ENCODE measurements around the gene CDX2. TPM values are rescaled to one million over a fixed set of nuclear protein-coding genes. Genes with fewer than 3 reads are reported as not detected.

CDX2 gene
- total RNA-seq, 1 experiment from 2014 or later = not detected

DNA sequence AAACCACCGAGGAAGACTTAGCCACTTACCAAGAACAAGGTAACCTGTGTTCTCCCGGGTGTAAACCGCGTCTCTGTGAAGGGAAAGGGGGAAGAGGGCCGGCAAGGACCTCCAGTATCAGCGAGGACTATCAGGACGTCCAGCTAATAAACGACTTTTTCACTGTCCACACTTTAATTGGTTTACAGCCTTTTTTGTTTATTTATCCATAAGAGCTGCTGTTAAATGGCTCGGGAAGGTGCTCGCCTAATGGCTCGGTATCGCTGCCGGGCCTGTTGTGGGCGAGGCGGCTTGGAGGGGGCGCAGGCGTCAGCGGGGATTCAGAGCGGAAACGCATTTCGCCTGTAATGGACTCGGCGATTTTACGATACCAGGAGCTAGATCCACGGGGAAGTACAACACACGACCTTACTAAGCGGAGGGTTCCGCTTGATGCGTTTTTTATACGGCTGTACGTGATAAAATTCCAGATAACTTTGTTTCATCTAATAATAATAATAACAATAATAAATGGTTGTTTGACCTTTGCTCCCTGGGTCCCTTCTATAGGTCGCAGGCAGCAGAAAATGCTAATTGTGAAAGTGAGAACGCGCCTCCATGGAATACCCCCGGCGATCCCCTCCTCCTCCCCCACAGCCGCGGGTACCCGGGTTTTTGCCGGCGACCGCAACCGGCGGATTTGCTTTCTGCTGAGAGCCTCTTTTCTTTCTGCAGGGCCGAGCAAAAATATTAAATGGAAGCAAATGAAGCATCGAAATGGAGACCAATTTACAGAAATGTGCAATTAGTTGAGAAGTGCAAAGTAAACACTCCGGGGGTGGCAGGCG lies 51.8 kb downstream of the CDX2 start:
- no peak for DNase-seq (ENCODE audit: low read depth)

DNA sequence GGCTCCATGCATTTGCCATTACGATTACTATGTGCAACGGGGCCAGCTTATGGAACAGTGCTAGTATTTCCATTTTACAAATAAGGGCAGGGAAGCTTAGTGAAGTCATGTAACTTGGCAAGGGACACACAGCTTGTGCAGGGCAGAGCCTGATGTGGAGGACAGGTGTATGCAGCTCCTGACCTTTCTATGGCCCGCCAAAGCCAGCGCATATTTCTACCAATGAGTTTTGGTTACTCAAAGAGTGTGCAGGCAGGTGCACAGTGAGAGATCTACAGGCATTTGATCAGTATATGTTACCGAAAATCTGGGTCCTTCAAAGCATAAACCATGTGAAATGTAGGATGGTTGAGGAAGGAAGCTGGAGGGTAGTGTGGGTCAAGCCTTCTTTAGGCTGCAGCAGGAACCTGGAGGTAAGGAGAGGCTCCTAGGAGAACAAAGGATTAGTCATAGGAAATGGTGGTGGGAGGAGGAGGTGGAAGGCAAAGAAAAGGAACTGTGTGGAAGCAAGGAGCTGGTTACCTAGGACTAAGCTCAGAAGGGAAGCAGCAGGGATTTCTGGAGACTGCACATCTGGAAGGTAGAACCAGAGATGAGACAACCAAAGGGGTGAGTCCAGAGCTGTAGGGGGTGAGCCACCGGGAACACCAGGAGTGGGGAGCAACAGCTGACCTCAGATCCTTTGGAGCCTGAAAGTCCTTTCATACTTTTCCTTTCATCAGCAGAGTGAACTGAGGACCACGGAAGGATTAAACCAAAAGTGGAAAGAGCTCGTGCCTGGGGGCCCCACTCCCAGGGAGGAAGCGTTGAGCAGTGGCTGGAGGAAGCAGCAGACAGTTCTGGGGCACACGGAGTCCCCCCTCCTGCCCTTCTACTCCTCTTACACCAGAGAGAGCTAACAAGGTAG lies 53.6 kb downstream of the CDX2 start:
- DNase-seq (ENCODE audit: low read depth) = no peak

DNA sequence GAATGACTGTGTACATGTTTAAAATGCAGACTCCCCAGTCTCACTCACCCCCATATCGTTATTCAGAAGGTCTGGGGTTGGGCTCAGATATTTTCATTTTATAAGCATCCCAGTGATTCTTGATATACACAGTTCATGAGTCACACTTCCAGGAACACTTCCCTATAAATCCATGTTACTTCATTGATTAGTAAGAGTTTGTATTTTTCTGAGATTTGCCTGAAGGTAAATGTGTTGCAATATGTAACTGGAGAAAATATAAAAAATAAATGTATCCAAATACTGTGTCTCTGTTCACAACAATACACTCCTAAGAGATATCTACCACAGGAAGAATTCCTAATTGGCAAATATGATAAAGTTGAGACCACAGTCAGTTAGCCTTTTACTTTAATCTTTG lies 56.0 kb downstream of the CDX2 start:
- no peak for DNase-seq (ENCODE audit: low read depth)

DNA sequence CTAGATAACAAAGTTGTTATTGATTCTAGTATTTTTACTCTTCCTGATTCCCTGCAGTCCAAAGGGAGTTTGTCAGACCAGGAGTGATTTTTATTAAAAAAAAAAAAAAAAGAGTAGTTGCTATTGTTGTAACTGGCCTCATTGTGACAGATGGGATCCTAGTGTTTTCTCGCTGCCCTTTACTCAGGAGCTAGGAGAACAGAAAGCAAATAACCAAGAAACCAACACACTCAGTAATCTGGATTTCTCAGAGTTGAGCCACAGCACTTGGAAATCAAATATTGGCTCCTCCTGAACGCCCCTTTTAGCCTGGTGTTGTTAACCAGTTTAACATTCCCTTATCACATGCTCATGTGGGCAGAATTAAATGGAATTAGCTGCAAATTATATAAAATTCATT lies 57.6 kb downstream of the CDX2 start:
- no peak for DNase-seq (ENCODE audit: low read depth)

Other genes with a start within 250 kb of the CDX2 start
- not detected in 2 replicates for gene GSX1, start 176.8 kb downstream of the CDX2 start, total RNA-seq (2014; rRNA removed; shearing (Covaris generic))
- not detected in 2 replicates for gene PDX1, start 49.3 kb downstream of the CDX2 start, total RNA-seq (2014; rRNA removed; shearing (Covaris generic))
- not detected in 2 replicates for gene URAD, start 19.4 kb upstream of the CDX2 start, total RNA-seq (2014; rRNA removed; shearing (Covaris generic))
- gene FLT3, start 131.3 kb upstream of the CDX2 start, total RNA-seq (2014; rRNA removed; shearing (Covaris generic)) = not detected in 2 replicates
- 9.2 and 10.9 TPM in 2 replicates for gene PAN3, start 169.2 kb upstream of the CDX2 start, total RNA-seq (2014; rRNA removed; shearing (Covaris generic))